ENCODE data around the gene KRT71.

Gene KRT71

GRCh38 chr12:52581481-52581880 lies 28.5 kb upstream of the KRT71 start:
- H3K36me3 ChIP-seq (ENCODE audit: insufficient read depth, low read length): no peaks in the 10 kb centered on the region
- H3K9ac ChIP-seq (ENCODE audit: low read length): no peak overlapping the region
- TF ChIP-seq CTCF (IDR thresholded peaks at IDR 0.05; ENCODE audit: low read length): no peak
- TF ChIP-seq EZH2 (IDR thresholded peaks at IDR 0.05; ENCODE audit: borderline replicate concordance, low read length): no peak
- H3F3A ChIP-seq (ENCODE audit: insufficient read depth, low read length): no peaks in the 10 kb centered on the region
- H3K4me1 ChIP-seq (ENCODE audit: insufficient read depth, low read length, severe bottlenecking): no peaks in the 10 kb centered on the region
- H3K9me2 ChIP-seq (ENCODE audit: low read depth, low read length): no peaks in the 10 kb centered on the region
- H4K20me1 ChIP-seq (ENCODE audit: insufficient read depth, low read length): no peaks in the 10 kb centered on the region
- H2AFZ ChIP-seq (ENCODE audit: low read length): no peak overlapping the region
- no peaks in the 10 kb centered on the region for H3K79me2 ChIP-seq (ENCODE audit: insufficient read depth, low read length)
- no peaks in the 10 kb centered on the region for H3K9me3 ChIP-seq (ENCODE audit: low read length)
- no peak overlapping the region for H3K4me3 ChIP-seq (ENCODE audit: low read depth, low read length, poor library complexity, severe bottlenecking)
- no peaks in the 10 kb centered on the region for H3K27me3 ChIP-seq (ENCODE audit: insufficient read depth, low read length)
- H3K27ac ChIP-seq (ENCODE audit: low read depth, low read length, poor library complexity, severe bottlenecking): no peak overlapping the region
- H3K4me2 ChIP-seq (ENCODE audit: low read length): no peak overlapping the region

- no peak overlapping the region for H3K4me2 ChIP-seq (ENCODE audit: low read length)
- no peaks in the 10 kb centered on the region for H3K36me3 ChIP-seq (ENCODE audit: insufficient read depth, low read length)
- H3K27ac ChIP-seq (ENCODE audit: low read depth, low read length, poor library complexity, severe bottlenecking): no peak overlapping the region
- H3K9me3 ChIP-seq (ENCODE audit: low read length): no peaks in the 10 kb centered on the region
- H3K9me2 ChIP-seq (ENCODE audit: low read depth, low read length): no peaks in the 10 kb centered on the region
- H2AFZ ChIP-seq (ENCODE audit: low read length): no peak overlapping the region
- H3K79me2 ChIP-seq (ENCODE audit: insufficient read depth, low read length): no peaks in the 10 kb centered on the region
- no peaks in the 10 kb centered on the region for H3F3A ChIP-seq (ENCODE audit: insufficient read depth, low read length)
- H3K4me3 ChIP-seq (ENCODE audit: low read depth, low read length, poor library complexity, severe bottlenecking): no peak overlapping the region
- H4K20me1 ChIP-seq (ENCODE audit: insufficient read depth, low read length): no peaks in the 10 kb centered on the region
- H3K9ac ChIP-seq (ENCODE audit: low read length): no peak overlapping the region
- no peaks in the 10 kb centered on the region for H3K4me1 ChIP-seq (ENCODE audit: insufficient read depth, low read length, severe bottlenecking)
- H3K27me3 ChIP-seq (ENCODE audit: insufficient read depth, low read length): no peaks in the 10 kb centered on the region
- no peak for TF ChIP-seq CTCF (IDR thresholded peaks at IDR 0.05; ENCODE audit: low read length)
- TF ChIP-seq EZH2 (IDR thresholded peaks at IDR 0.05; ENCODE audit: borderline replicate concordance, low read length): no peak
Measured at GRCh38 chr12:52581066-52581465, 28.1 kb upstream of the KRT71 start.

- no peaks in the 10 kb centered on the region for H3K9me2 ChIP-seq (ENCODE audit: low read depth, low read length)
- no peaks in the 10 kb centered on the region for H3K36me3 ChIP-seq (ENCODE audit: insufficient read depth, low read length)
- no peaks in the 10 kb centered on the region for H3K79me2 ChIP-seq (ENCODE audit: insufficient read depth, low read length)
- no peak for TF ChIP-seq EZH2 (IDR thresholded peaks at IDR 0.05; ENCODE audit: borderline replicate concordance, low read length)
- no peak for TF ChIP-seq CTCF (IDR thresholded peaks at IDR 0.05; ENCODE audit: low read length)
- no peaks in the 10 kb centered on the region for H4K20me1 ChIP-seq (ENCODE audit: insufficient read depth, low read length)
- no peaks in the 10 kb centered on the region for H3K4me1 ChIP-seq (ENCODE audit: insufficient read depth, low read length, severe bottlenecking)
- no peaks in the 10 kb centered on the region for H3K27me3 ChIP-seq (ENCODE audit: insufficient read depth, low read length)
- no peak overlapping the region for H3K4me3 ChIP-seq (ENCODE audit: low read depth, low read length, poor library complexity, severe bottlenecking)
- H3K27ac ChIP-seq (ENCODE audit: low read depth, low read length, poor library complexity, severe bottlenecking): no peak overlapping the region
- no peaks in the 10 kb centered on the region for H3F3A ChIP-seq (ENCODE audit: insufficient read depth, low read length)
- H3K9me3 ChIP-seq (ENCODE audit: low read length): no peaks in the 10 kb centered on the region
- H3K4me2 ChIP-seq (ENCODE audit: low read length): no peak overlapping the region
- H2AFZ ChIP-seq (ENCODE audit: low read length): no peak overlapping the region
- H3K9ac ChIP-seq (ENCODE audit: low read length): no peak overlapping the region
Measured at GRCh38 chr12:52580496-52580895, 27.6 kb upstream of the KRT71 start.

Data from OCI-LY1 (cell line).